HEK293 (cell line): Measurements from ENCODE around the gene PRM3.

Source experiments
- CTCF ChIA-PET: fragments of 350-600 bp; formaldehyde crosslinking; extraction: SDS; loops from one replicate; lab custom pipeline; 2021; ENCODE audit warnings: antibody characterized with exemption; lab: Yijun Ruan, JAX
- POLR2A ChIA-PET: fragments of 300-600 bp; formaldehyde crosslinking; extraction: SDS; loops from one replicate; lab custom pipeline; 2020; ENCODE audit warnings: antibody characterized with exemption, inconsistent platforms; lab: Yijun Ruan, JAX
- H3K27ac ChIP-seq: fragments of 200-500 bp; sonication (Bioruptor generic); 2 replicates; pipeline ENCODE4 v1.5.1; 2014; ENCODE audit warnings: low read depth, low read length, control low read depth, inconsistent platforms; ENCODE audit errors: extremely low read depth
- H3K36me3 ChIP-seq, 2 experiments: fragments of 200-500 bp in 1 of 2; sonication (Bioruptor generic) in 1 of 2; 1 replicate in 1 of 2; 2 replicates in 1 of 2; pipeline ENCODE4 v1.5.1; 2014 to 2017; ENCODE audit warnings: inconsistent platforms in 2 of 2, low read length in 2 of 2; ENCODE audit not compliant: control insufficient read depth in 2 of 2, insufficient read depth in 1 of 2
- H3K4me1 ChIP-seq: fragments of 200-500 bp; sonication (Bioruptor generic); 2 replicates; pipeline ENCODE4 v1.5.1; 2014; ENCODE audit warnings: mild to moderate bottlenecking, low read length, inconsistent platforms; ENCODE audit not compliant: control insufficient read depth, insufficient read depth
- H3K4me3 ChIP-seq: 2 replicates; pipeline ENCODE4 v1.5.1; 2011; ENCODE audit warnings: low read depth, mild to moderate bottlenecking, control low read depth, low read length, moderate library complexity
- H3K9me3 ChIP-seq: fragments of 200-500 bp; sonication (Bioruptor generic); 2 replicates; pipeline ENCODE4 v1.5.1; 2014; ENCODE audit warnings: low read depth, low read length, inconsistent platforms; ENCODE audit not compliant: control insufficient read depth, insufficient read depth
- CTCF ChIP-seq: fragments of 450-650 bp; formaldehyde crosslinking; IDR thresholded peaks from 2 replicates; pipeline ENCODE4 v1.5.1; 2016; ENCODE audit warnings: missing biosample characterization, missing genetic modification characterization
- FEZF1 ChIP-seq: fragments of 450-650 bp; formaldehyde crosslinking; IDR thresholded peaks from 2 replicates; pipeline ENCODE4 v1.5.1; 2016; ENCODE audit warnings: missing biosample characterization, missing genetic modification characterization
- GFI1B ChIP-seq: fragments of 450-650 bp; formaldehyde crosslinking; IDR thresholded peaks from 2 replicates; pipeline ENCODE4 v1.5.1; 2016; ENCODE audit warnings: missing biosample characterization, missing genetic modification characterization
- GLIS2 ChIP-seq: fragments of 450-650 bp; formaldehyde crosslinking; IDR thresholded peaks from 2 replicates; pipeline ENCODE4 v1.5.1; 2016; ENCODE audit warnings: missing biosample characterization, missing genetic modification characterization
- KLF10 ChIP-seq: fragments of 450-650 bp; IDR thresholded peaks from 2 replicates; pipeline ENCODE4 v1.5.1; 2018; ENCODE audit warnings: missing biosample characterization, mild to moderate bottlenecking, missing genetic modification characterization
- SCRT1 ChIP-seq: fragments of 450-650 bp; formaldehyde crosslinking; IDR thresholded peaks from 2 replicates; pipeline ENCODE4 v1.5.1; 2016; ENCODE audit warnings: missing biosample characterization, missing genetic modification characterization, borderline replicate concordance
- ZFHX2 ChIP-seq: fragments of 450-650 bp; formaldehyde crosslinking; conservative IDR thresholded peaks from 2 replicates; pipeline ENCODE4 v1.5.1; 2016; ENCODE audit warnings: missing biosample characterization, missing genetic modification characterization
- ZFP69B ChIP-seq: fragments of 450-650 bp; formaldehyde crosslinking; IDR thresholded peaks from 2 replicates; pipeline ENCODE4 v1.5.1; 2016; ENCODE audit warnings: missing biosample characterization, missing genetic modification characterization
- ZNF138 ChIP-seq: fragments of 450-650 bp; formaldehyde crosslinking; IDR thresholded peaks from 2 replicates; pipeline ENCODE4 v1.5.1; 2016; ENCODE audit warnings: missing biosample characterization, missing genetic modification characterization, borderline replicate concordance
- ZNF2 ChIP-seq: fragments of 450-650 bp; formaldehyde crosslinking; IDR thresholded peaks from 2 replicates; pipeline ENCODE4 v1.5.1; 2016; ENCODE audit warnings: missing biosample characterization, missing genetic modification characterization
- ZNF214 ChIP-seq: fragments of 450-650 bp; formaldehyde crosslinking; IDR thresholded peaks from 2 replicates; pipeline ENCODE4 v1.5.1; 2017; ENCODE audit warnings: missing biosample characterization, mild to moderate bottlenecking, missing genetic modification characterization, borderline replicate concordance
- ZNF23 ChIP-seq: fragments of 450-650 bp; formaldehyde crosslinking; IDR thresholded peaks from 2 replicates; pipeline ENCODE4 v1.5.1; 2016; ENCODE audit warnings: missing biosample characterization, missing genetic modification characterization, borderline replicate concordance
- ZNF266 ChIP-seq: fragments of 450-650 bp; formaldehyde crosslinking; IDR thresholded peaks from 2 replicates; pipeline ENCODE4 v1.5.1; 2016; ENCODE audit warnings: missing biosample characterization, missing genetic modification characterization, low read depth
- ZNF398 ChIP-seq: fragments of 450-650 bp; formaldehyde crosslinking; IDR thresholded peaks from 2 replicates; pipeline ENCODE4 v1.5.1; 2017; ENCODE audit warnings: missing biosample characterization, missing genetic modification characterization
- ZNF548 ChIP-seq: fragments of 450-650 bp; formaldehyde crosslinking; IDR thresholded peaks from 2 replicates; pipeline ENCODE4 v1.5.1; 2016; ENCODE audit warnings: missing biosample characterization, missing genetic modification characterization
- ZNF558 ChIP-seq: fragments of 450-650 bp; formaldehyde crosslinking; IDR thresholded peaks from 2 replicates; pipeline ENCODE4 v1.5.1; 2016; ENCODE audit warnings: missing biosample characterization, missing genetic modification characterization
- ZNF747 ChIP-seq: fragments of 450-650 bp; formaldehyde crosslinking; IDR thresholded peaks from 2 replicates; pipeline ENCODE4 v1.5.1; 2016; ENCODE audit warnings: missing biosample characterization, missing genetic modification characterization
- ZNF830 ChIP-seq: fragments of 450-650 bp; IDR thresholded peaks from 2 replicates; pipeline ENCODE4 v1.5.0; 2018; ENCODE audit warnings: missing biosample characterization, missing genetic modification characterization, low read depth, mild to moderate bottlenecking, moderate library complexity
- TF ChIP-seq, protein P1 (sequence below): fragments of 450-650 bp; formaldehyde crosslinking; IDR thresholded peaks from 2 replicates; pipeline ENCODE4 v1.5.1; 2016; ENCODE audit warnings: missing biosample characterization, missing genetic modification characterization
- TF ChIP-seq, protein P2 (sequence below): fragments of 450-650 bp; formaldehyde crosslinking; IDR thresholded peaks from 2 replicates; pipeline ENCODE4 v1.5.0; 2017; ENCODE audit warnings: missing biosample characterization, missing genetic modification characterization, borderline replicate concordance
- TF ChIP-seq, protein P3 (sequence below): fragments of 450-650 bp; formaldehyde crosslinking; IDR thresholded peaks from 2 replicates; pipeline ENCODE4 v1.5.1; 2017; ENCODE audit warnings: missing biosample characterization, missing genetic modification characterization
- TF ChIP-seq, protein P4 (sequence below): fragments of 450-650 bp; formaldehyde crosslinking; optimal IDR thresholded peaks from 2 replicates; pipeline ENCODE3; 2016; ENCODE audit warnings: missing biosample characterization, mild to moderate bottlenecking, missing genetic modification characterization

PRM3 gene

GRCh38 chr16:11236461-11237254 is 36.8 kb downstream of the PRM3 start:
- Histone ChIP-seq H3K36me3 (no peaks in the 10 kb centered on the region), H3K4me1 (no peaks in the 10 kb centered on the region), H3K9me3 (no peaks in the 10 kb centered on the region), H3K4me3 (no peak overlapping the region), H3K27ac (no peak overlapping the region)
- ChIA-PET CTCF (interaction anchor here (0.6 to 1.3 kb wide), 2 partner anchors 19 to 265 kb away, joined by 3 to 7 read pairs; partner anchors contain the start of gene SOCS1), POLR2A (interaction anchor here (1.6 kb wide), 1 partner anchor 19 kb away, joined by 5 read pairs; the partner anchor contains the start of gene SOCS1)
- TF ChIP-seq, protein P1, sequence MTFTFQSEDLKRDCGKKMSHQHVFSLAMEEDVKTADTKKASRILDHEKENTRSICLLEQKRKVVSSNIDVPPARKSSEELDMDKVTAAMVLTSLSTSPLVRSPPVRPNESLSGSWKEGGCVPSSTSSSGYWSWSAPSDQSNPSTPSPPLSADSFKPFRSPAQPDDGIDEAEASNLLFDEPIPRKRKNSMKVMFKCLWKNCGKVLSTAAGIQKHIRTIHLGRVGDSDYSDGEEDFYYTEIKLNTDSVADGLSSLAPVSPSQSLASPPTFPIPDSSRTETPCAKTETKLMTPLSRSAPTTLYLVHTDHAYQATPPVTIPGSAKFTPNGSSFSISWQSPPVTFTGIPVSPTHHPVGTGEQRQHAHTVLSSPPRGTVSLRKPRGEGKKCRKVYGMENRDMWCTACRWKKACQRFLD (tag by site-specific recombination): no peak
- no peak for TF ChIP-seq ZNF398 (tag by site-specific recombination)
- TF ChIP-seq CTCF (tag by site-specific recombination): no peak
- no peak for TF ChIP-seq ZNF23 (tag by site-specific recombination)
- TF ChIP-seq ZNF214: no peak
- TF ChIP-seq ZNF2 (tag by site-specific recombination): no peak
- TF ChIP-seq, protein P2, sequence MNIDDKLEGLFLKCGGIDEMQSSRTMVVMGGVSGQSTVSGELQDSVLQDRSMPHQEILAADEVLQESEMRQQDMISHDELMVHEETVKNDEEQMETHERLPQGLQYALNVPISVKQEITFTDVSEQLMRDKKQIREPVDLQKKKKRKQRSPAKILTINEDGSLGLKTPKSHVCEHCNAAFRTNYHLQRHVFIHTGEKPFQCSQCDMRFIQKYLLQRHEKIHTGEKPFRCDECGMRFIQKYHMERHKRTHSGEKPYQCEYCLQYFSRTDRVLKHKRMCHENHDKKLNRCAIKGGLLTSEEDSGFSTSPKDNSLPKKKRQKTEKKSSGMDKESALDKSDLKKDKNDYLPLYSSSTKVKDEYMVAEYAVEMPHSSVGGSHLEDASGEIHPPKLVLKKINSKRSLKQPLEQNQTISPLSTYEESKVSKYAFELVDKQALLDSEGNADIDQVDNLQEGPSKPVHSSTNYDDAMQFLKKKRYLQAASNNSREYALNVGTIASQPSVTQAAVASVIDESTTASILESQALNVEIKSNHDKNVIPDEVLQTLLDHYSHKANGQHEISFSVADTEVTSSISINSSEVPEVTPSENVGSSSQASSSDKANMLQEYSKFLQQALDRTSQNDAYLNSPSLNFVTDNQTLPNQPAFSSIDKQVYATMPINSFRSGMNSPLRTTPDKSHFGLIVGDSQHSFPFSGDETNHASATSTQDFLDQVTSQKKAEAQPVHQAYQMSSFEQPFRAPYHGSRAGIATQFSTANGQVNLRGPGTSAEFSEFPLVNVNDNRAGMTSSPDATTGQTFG (tag by site-specific recombination): no peak
- TF ChIP-seq ZFHX2: no peak
- TF ChIP-seq, protein P3, sequence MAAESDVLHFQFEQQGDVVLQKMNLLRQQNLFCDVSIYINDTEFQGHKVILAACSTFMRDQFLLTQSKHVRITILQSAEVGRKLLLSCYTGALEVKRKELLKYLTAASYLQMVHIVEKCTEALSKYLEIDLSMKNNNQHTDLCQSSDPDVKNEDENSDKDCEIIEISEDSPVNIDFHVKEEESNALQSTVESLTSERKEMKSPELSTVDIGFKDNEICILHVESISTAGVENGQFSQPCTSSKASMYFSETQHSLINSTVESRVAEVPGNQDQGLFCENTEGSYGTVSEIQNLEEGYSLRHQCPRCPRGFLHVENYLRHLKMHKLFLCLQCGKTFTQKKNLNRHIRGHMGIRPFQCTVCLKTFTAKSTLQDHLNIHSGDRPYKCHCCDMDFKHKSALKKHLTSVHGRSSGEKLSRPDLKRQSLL (tag by site-specific recombination): no peak
- TF ChIP-seq SCRT1 (tag by site-specific recombination): no peak
- TF ChIP-seq ZNF138 (tag by site-specific recombination): no peak

- H3K9me3 ChIP-seq: no peaks in the 10 kb centered on the region
- H3K27ac ChIP-seq: no peak overlapping the region
- no peak overlapping the region for H3K4me3 ChIP-seq
- CTCF ChIA-PET: interaction anchor here (1.3 kb wide), 1 partner anchor 20 kb away, joined by 7 read pairs; the partner anchor contains the start of gene SOCS1
- no peaks in the 10 kb centered on the region for H3K36me3 ChIP-seq
- no peaks in the 10 kb centered on the region for H3K4me1 ChIP-seq
- POLR2A ChIA-PET: interaction anchor here (1.6 kb wide), 1 partner anchor 20 kb away, joined by 5 read pairs; the partner anchor contains the start of gene SOCS1
- TF ChIP-seq CTCF (tag by site-specific recombination): no peak
- no peak for TF ChIP-seq KLF10 (tag by site-specific recombination)
- no peak for TF ChIP-seq ZFP69B (tag by site-specific recombination)
- TF ChIP-seq ZNF558 (tag by site-specific recombination): no peak
- TF ChIP-seq GFI1B (tag by site-specific recombination): no peak
- TF ChIP-seq FEZF1: no peak
- no peak for TF ChIP-seq ZNF747
- TF ChIP-seq, protein P4, sequence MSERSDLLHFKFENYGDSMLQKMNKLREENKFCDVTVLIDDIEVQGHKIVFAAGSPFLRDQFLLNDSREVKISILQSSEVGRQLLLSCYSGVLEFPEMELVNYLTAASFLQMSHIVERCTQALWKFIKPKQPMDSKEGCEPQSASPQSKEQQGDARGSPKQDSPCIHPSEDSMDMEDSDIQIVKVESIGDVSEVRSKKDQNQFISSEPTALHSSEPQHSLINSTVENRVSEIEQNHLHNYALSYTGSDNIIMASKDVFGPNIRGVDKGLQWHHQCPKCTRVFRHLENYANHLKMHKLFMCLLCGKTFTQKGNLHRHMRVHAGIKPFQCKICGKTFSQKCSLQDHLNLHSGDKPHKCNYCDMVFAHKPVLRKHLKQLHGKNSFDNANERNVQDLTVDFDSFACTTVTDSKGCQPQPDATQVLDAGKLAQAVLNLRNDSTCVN (tag by site-specific recombination): no peak
- TF ChIP-seq ZNF830 (tag by site-specific recombination): no peak
- no peak for TF ChIP-seq ZNF548 (tag by site-specific recombination)
- no peak for TF ChIP-seq ZNF266 (tag by site-specific recombination)
- no peak for TF ChIP-seq GLIS2
These were observed 37.8 kb downstream of the PRM3 start for GRCh38 chr16:11235703-11235991.
